HK-2 (cell line): Measurements from ENCODE around the gene QARS1.

Experiments
- DNase-seq: peaks from one replicate; pipeline ENCODE4 v3.0.0-alpha.2; 2018; ENCODE audit not compliant: unreplicated experiment

The QARS1 gene

DNA sequence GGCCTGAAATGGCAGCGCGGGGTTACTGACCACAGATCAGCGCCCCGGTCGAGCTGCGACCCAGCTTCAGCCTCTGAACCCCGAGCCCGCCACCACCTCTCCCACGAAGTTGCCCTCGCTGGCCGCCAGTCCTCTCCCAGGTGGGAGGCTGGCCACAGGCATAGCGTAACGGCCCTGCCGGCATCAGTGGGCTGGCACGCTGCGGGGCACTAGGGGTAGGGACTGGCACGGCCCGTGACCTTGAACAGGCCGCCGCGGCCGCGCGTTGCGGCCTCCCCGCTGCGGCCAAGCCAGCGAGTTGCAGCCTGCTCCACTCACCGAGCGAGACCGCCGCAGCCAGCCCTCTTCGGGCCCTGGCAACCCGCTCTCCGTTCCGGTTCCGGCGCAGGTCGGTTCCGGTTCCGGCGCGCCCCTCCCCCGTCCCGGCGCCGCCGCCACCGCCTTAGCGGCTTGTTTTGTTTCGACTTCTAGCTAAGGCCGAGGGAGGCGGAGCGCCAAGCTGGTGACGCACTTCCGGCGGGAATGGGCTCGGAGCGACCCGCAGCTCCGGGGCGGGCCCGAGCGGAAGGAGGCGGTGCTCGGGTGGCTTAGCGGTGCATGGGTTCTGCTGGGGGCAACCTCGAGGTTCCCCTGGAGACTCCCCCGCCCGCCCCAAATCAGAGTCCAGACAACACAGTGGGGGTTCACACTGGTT is 16.0 kb upstream of the QARS1 start, which contains the start of gene USP19:
USP19 (minus strand) TSS at position 386 of the 694 bp plus-strand sequence. CDS start 1,678 bp downstream, outside the sequence.
- no peak for DNase-seq

DNA sequence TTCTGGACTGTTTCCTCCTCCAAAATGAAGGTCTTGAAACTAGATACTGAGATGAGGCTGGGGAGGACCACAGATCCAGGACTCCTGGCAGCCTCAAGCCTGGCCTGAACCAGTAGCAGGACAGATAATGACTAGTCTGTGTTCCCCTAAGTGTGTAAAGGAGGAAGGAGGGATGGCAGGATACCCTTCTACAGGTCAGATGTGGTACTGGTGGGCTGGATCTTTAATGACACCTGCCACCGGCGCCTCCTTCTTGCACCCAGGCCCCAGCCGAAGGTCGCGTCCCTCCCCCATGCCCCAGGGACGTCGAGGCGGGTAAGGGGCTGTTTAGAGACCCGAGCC is 15.5 kb upstream of the QARS1 start:
- no peak for DNase-seq

DNA sequence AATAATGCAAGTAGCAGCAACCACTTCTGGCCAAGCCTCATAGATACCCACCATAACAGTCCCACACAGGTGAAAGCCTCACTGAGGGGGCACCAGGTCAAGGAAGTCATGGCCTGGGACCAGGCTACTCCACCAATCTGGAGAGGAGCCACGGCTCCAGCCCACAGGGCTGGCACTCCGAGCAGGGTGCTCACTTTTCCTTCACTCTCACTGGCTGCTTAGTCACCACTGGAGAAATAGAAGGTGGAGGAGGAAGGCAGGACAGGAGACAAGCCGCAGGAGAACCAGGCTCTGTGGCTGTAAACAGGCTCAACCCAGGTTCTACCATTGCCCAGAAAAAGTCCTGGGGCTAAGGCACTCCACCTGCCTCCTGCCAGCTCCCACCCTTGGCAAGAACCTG is 14.9 kb upstream of the QARS1 start:
- no peak for DNase-seq

DNA sequence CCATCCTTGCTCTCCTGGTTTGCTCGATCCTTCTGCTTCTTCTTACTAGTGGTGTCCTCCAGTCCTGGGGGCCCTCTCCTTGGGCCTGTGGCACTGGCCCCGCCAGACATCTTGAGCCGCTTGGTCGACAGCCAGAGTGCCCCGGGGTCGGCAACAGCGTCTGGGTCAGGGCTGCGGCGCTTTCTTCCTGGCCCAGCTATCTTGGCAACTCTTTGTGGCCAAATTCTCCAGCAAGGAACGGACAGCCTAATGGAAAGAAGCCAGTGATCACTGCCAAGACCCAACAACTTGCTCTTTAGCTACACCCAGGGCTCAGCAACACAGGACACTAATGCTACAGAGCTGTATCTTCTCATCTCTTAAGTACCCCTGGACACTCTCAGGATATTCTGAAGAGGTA is 14.5 kb upstream of the QARS1 start:
- no peak for DNase-seq

DNA sequence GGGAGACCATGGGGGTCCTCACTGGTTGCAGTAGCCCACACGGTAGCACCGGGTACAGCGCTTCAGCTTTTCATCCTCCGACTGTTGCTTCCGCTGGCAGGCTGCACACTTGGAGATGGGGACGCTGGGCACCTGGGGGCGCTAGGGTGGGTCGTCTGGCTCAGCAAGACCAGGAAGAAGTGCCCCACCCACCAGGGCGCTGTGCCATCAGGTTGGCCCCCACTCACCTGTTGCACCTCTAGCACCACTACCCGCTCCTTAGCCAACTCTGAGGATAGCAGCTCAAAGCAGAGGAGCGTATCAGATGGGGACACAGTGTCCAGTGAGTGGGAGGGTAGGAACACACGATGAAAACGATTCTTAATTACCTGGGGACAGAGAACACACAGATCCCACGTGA is 7.7 kb upstream of the QARS1 start:
- DNase-seq: no peak

DNA sequence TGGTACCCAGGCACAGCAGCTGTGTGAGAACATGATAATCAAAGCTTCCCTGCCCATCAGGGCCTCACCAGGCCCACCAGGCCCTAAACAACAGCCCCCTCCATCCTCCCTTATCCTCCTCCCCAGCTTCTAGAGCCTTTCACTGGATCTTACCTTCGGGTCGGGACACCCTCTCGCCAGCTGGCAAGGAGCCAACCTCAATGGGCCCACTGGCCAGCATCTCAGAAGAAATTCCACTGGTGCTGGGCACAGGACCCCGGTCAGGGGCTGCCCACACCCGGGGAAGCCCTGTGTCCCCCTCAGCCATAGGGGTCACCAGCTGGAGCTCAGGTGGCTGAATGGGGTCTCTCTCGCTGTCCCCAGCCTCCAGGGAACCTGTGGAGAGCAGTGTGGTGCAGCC is 6.8 kb upstream of the QARS1 start:
- no peak for DNase-seq

DNA sequence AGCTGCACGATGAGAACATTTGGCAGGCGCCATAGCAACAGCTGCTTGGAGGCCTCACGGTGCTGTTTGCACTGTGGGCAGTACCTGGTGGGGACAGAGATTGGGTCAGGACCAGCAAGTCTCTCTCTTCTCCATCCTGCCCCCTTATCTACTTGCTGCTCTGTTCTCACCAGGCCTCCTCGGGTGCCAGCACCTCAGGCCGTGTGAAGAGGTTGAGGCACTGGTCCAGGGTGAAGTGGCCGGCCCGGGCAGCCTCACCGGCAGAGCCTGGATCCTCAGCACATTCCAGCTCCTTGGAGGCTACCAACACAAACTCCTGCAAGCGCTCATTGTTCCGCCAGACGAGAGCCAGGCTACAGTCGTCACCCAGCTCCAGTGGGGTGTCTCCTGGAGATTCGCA is 6.2 kb upstream of the QARS1 start:
- no peak for DNase-seq

DNA sequence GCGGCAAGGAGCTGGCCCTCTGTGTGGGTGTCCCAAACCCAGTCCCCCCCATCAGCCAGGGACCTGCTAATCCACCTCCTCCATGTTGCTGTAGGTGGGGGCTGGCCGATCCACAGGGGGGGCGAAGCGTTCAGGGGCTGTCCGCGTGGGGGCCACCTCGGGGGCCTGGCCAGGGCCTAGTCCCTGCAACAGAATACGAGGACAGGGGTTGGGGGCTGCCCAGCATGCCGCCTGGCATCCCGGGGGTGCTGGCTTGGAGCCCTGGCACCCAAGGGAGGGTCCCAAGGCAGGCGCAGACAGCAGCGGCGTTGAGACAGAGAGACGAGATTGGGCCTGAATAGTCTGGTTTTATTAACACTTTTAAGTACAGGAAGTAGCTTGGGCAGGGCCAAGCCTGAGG is 3.8 kb upstream of the QARS1 start:
- no peak for DNase-seq

DNA sequence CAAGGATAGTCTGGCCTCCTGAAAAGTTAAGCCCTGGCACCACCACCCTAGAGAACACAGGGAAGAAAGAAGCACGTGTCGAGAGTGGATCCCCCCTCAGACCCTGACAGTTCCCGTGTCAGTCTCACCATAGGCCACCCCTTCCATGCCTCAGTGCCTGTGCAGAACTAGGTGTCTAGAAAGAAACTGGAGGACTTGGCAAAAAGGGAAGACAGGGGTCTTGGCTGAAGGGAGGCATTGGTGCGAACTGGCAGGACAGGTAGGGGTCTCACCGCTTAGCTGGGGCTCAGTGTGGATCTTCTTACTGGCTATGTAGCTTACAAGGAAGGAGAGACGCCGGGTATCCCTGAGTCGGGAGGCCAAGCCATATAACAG is 518 bp downstream of the QARS1 start:
- DNase-seq: no peak

DNA sequence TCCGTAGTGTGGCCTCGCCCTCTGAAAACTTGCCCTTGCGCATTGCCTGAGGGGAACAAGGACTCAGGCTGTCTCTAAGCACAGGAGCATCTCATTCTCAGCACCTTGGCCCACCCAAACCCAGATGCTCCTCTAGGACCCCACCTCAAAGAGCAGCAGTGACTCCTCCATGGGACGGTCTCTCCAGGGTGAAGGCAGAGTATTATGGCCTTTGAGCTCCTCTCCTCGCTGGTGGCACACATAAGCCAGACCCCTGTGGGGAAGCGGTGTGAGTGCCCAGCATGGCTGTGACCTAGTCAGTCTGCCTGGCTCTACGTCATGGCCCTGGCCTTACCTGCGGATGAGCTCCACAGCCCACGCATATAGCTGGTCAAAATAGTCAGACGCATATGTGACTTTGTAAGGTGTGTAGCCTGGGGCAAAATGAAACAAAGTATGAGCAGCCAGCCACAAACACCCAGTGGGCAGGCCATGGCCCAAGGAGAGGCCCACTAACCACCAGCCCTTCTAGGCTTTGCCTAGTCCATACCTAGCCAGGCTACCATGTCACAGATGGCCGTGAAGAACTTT is 4.4 kb downstream of the QARS1 start:
- no peak for DNase-seq

DNA sequence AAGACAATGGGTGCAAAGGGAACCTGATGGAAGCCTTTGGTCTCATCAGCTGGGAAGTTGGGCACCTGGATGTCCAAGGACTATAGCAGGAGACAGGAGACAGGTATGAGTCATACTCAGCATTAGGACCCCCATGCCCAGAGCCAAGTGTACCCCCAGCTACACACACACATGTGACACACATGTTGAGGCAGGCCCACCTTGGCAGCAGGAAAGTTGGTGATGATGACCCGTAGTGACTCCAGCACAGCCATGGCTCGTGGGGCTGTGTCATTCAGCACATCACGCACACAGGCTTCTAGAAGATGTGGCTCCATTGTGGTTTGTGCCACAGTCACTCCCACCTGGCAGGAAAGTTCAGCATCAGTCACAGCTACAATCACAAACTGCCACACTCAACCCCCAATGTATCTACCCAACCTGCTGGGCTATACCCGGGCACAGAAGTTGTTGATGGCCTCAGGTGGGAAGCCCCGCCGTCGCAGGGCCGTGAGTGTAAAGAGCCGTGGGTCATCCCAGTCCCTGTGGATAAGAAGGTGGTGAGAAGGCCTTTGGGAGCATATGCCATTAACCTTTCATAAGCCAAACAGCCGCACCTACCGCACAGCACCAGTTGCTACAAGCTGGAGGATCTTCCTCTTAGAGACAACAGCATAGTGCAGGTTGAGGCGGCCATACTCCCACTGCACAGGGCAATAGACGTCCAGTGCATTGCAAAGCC is 5.5 kb downstream of the QARS1 start:
- no peak for DNase-seq

DNA sequence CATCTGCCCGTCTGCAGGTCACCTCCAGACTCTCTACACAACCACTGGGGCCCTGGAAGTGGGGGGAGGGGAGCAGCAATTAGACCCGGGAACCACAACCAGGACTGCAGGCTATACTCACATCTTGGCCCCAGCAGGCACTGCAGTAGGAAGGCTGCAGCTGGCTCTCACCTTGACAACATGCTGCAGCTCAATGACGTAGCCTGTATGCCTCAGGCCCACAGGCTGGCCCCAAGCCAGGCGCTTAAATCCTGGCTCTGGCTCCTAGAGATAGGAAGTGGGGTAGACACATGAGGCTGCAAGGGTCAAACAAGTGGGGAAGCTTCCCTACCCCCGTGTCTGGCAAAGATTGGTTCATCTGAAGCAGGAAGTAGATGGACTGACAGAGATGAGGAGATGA is 6.1 kb downstream of the QARS1 start:
- peak; percentile 9 for DNase-seq

DNA sequence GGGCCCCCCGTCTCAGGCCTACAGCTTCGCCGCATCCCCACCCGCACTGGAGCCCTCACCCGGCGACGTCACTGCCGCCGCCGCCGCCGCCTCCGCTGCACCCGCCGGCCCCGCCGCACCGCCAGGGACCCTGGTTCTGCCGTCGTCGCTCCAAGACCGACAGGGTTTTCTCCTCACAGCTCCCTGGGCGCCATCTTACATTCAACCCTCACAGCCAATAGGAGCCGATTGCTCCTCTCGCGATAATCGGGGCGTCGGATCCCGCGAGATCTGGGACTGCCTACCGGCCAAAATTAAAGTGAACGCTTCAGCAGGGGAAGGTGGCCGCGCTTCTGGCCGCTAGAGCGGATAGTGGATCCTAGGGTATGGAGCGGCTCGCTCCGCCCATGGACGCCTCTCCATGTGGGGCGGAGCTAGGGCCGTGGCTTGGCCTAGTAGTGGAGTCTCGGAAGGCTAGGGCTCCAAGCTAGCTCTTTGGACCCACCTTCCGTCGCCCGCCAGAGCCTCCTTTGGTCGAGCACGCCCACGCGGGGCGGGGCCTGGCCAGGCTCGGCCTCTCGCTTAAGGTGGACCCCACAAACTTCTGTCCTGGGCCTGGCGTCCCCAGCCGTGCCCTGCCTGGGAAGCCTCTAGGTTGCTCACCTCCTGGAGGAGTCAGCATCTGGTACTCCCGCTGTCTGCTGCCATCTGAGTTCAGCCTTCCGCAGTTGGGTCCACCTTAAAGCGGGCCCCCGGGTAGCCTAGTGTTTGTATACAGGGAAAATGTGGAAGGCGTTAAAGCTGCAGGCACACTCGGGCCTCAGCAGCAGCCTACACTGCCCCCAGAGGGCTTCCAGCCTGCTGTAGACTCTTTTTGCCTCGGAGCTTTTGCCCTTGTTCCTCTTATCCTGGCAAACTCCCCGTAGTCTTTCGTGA is 10.4 kb downstream of the QARS1 start, which contains the start of gene QRICH1:
QRICH1 (minus strand) TSS at position 219 of the 915 bp plus-strand sequence. CDS start 17,054 bp downstream, outside the sequence.
- DNase-seq: peak; percentile 93

DNA sequence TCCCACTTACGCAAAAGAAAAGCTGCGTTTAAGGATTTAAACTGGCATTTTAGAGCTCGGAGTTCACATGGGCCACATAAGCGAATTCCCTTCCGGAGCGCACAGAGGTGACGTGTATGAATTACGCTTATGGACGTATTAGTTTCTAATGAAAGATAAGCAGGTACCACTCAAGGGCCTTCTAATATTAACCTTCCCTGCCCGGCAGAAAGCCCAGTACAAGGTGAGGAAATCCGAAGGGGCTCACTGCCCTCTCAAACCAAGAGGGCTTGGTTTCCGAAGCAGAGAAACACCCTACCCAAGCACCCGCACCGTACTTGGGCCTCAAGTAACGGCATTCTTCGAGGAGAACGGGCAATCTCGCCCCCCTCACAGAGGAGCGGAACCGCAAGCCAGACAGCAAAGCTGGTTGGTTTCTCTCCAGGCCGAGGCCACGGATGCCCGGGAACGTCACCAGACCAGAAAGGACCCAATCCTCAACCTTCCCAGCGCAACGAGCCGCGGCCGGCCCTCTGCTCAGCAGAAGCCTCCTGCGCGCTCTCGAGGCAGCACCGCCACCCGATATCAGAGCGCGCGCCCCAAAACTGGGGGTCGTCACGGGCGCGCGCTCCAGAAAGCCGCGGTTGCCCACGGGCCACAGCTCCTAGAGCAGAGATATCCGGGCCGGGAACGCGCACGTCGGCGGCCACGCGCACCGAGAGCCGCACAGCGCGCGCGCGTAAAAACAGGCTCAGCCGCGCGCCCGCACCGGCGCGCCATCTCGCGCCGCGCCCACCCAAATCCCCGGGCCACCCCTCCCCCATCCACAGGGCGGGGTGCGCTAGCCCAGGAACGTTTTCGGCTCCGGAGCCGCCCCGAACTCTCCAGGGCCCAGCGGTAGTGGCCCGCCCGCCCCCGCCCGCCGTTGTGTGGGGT is 11.4 kb downstream of the QARS1 start:
- DNase-seq: peak; percentile 62

DNA sequence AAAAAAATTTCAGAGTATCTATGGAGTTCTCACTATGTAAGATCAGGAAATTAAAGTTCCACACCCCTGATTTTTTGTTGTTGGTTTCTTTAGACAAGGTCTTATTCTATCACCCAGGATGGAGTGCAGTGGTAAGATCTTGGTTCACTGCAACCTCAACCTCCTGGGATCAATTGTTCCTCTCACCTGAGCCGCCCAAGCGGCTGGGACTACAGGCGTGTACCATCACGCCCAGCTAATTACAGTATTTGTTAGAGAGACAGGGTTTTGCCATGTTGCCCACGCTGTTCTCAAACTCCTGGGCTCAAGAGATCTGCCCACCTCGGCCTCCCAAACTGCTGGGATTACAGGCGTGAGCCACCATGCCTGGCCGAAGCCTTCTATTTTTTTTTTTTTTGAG is 23.1 kb downstream of the QARS1 start:
- no peak for DNase-seq

DNA sequence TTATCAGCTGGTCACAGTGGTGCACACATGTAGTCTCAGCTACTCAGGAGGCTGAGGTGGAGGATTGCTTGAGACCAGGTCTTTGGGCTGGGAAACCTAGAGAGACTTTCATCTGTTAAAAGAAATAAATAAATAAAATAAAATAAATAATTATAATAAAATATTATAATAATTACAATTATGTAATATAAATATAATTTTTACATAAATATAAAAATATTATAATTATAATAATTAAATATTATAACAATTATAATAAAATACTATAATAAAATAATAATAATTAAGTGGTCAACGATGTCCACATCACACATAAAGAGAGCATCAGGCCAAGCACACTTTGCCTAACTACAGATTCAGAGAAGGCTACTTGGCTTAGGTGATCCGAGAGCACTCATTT is 25.3 kb downstream of the QARS1 start:
- no peak for DNase-seq

DNA sequence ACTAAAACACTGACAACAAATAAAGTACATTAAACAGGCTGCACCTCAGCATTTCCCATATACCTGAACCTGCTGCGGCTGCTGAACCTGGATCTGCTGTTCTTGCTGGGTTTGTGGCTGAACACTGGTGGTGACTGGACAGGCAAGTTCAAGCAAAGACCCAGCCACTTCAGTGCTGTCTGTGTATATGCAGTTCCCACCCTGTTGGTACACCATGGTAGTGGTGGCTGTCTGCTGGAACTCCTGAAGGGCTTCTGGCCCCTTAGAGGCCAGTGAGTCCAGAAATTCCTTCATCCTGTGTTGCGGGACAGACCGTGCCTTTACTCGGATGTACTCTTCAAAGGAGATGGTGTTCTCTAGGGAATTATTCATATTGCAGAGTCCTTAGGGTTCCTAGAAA is 27.9 kb downstream of the QARS1 start:
- DNase-seq: no peak

DNA sequence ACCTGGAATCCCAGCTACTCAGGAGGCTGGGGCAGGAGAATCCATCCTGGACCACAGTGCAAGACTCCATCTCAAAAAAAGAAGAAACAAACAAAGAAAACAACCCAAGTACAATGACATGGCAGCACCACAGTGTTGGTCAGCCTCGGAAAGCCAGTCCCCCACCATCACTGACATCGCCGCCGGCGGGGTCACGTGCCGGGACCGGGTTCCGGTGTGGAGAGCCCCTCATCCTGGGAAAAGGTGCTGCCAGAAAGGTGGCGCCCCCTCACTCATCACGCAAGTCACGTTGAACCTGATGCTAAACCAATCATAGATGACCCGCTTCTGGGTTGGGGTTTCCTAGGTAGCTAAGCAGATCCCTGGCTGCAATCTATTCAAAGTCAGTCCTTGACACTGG is 28.4 kb downstream of the QARS1 start:
- no peak for DNase-seq

DNA sequence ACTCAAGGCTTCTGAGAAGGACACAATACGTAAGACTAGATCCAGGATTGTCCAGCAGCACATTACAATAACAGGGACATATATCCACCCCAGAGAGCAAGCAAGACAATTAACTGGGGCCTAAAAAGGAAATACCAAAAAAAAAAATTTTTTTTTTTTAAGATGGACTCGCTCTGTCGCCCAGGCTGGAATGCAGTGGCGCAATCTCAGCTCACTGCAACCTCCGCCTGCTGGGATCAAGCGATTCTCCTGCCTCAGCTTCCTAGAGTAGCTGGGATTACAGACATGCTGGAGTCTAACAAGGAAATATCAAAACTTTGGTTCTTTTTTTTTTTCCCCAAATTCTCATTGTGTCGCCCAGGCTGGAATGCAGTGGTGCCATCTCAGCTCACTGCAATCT is 46.5 kb downstream of the QARS1 start:
- DNase-seq: no peak

DNA sequence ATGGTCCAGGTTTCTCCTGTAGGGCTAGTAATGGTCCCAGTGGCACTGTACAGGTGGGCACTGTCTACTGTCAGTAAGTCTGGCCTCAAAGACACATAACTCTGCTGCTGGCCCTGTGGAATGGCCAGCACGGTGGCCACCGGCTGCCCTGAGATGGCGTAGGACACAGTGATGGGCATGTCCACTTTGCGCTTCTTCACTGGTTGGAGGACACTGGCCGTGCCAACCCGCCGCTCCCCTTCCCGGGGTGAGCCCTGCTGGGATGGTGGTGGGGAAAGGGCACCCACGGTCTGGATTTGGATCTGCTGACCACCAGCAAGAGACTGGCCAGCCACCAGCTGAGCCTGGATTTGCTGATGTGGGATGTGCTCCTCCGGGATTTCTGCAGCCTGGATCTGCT is 47.3 kb downstream of the QARS1 start:
- no peak for DNase-seq

DNA sequence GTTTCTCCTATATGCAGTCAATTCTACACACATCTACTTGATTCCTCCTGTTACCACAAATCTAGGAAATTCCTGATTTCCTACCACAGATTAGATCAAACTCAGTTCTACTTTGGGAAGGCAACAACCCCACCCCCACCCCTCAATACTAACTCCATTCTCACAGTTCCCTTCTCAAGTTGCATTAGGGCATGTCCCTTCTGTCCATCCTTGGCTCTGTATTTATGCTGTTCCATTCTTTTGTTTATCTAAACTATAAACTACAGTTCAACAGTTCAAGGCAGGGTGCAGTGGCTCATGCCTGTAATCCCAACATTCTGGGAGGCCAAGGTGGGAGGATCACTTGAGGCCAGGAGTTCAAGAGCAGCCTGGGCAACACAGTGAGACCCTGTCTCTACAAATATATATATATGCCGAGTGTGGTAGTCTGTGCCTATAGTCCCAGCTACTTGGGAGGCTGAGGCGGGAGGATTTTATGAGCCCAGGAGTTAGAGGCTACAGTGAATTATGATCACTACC is 50.2 kb downstream of the QARS1 start:
- no peak for DNase-seq
